Cardiac muscle cell (in vitro differentiated cells and primary cell): ENCODE data around the gene MYMK. TPM values are rescaled to one million over a fixed set of nuclear protein-coding genes. Genes with fewer than 3 reads are reported as not detected.

Experiments
- DNase-seq, 2 donors: peaks; one replicate each; pipeline versions ENCODE4 v3.0.0 to v3.0.0-alpha.2; 2010 to 2017; ENCODE audit warnings: low read depth in 1 of 2, low spot score in 1 of 2
- H3K27ac ChIP-seq: fragments of 200-600 bp; sonication (generic); 2 replicates; pipeline ENCODE4 v1.5.1; 2016
- H3K27me3 ChIP-seq: fragments of 200-600 bp; sonication (generic); 2 replicates; pipeline ENCODE4 v1.6.0; 2016; ENCODE audit warnings: control low read depth
- H3K36me3 ChIP-seq: fragments of 200-600 bp; sonication (generic); 2 replicates; pipeline ENCODE4 v1.5.1; 2016; ENCODE audit warnings: control low read depth
- H3K4me1 ChIP-seq: fragments of 200-600 bp; sonication (generic); 2 replicates; pipeline ENCODE4 v1.8.1; 2017; ENCODE audit warnings: low read depth, mild to moderate bottlenecking, mixed run types
- H3K4me3 ChIP-seq: fragments of 200-600 bp; sonication (generic); 2 replicates; pipeline ENCODE4 v1.5.1; 2016; ENCODE audit warnings: mild to moderate bottlenecking
- H3K9me3 ChIP-seq: fragments of 200-600 bp; sonication (generic); 2 replicates; pipeline ENCODE4 v1.5.1; 2017; ENCODE audit warnings: low read depth, mild to moderate bottlenecking, control low read depth
- CTCF ChIP-seq: IDR thresholded peaks from 2 replicates; pipeline ENCODE4 v1.5.1; 2012; ENCODE audit warnings: low read depth, mild to moderate bottlenecking, low read length
- polyA plus RNA-seq: library from polyadenylated mRNA; unstranded; fragments of >200 nt; fragmentation: Nextera tagmentation; extraction: Ambion mirVana; gene quantifications from 2 replicates; pipeline ENCODE4 v1.2.1, GENCODE V29; 2016
- total RNA-seq: library from RNA; depleted of rRNA; stranded (reverse); fragments of >200 nt; gene quantifications from 2 replicates; pipeline ENCODE4 v1.2.3, GENCODE V29; 2016

Gene MYMK
- total and polyA plus RNA-seq, 2 experiments from 2014 or later, result not detected

- no peaks in the 10 kb centered on the region for H3K27me3 ChIP-seq
- TF ChIP-seq CTCF, result no peak
- DNase-seq, result no peak
- H3K4me3 ChIP-seq, result no peak overlapping the region
- H3K36me3 ChIP-seq, result no peaks in the 10 kb centered on the region
- H3K4me1 ChIP-seq, result peaks cover 8% of the 10 kb centered on the region
- H3K9me3 ChIP-seq, result no peaks in the 10 kb centered on the region
- no peak overlapping the region for H3K27ac ChIP-seq
Measured at GRCh38 chr9:133507246-133507965, 17.4 kb downstream of the MYMK start.

GRCh38 chr9:133506653-133507038, 18.1 kb downstream of the MYMK start:
- peak; percentile 33 for TF ChIP-seq CTCF
- no peak overlapping the region for H3K27ac ChIP-seq
- peaks cover 8% of the 10 kb centered on the region for H3K4me1 ChIP-seq
- no peaks in the 10 kb centered on the region for H3K9me3 ChIP-seq
- peak in 1 of 2 donors; percentile 92 for DNase-seq
- H3K4me3 ChIP-seq, result no peak overlapping the region
- no peaks in the 10 kb centered on the region for H3K36me3 ChIP-seq
- no peaks in the 10 kb centered on the region for H3K27me3 ChIP-seq

GRCh38 chr9:133505901-133506652, 18.7 kb downstream of the MYMK start:
- H3K4me3 ChIP-seq, result no peak overlapping the region
- peaks cover 8% of the 10 kb centered on the region for H3K4me1 ChIP-seq
- no peak for TF ChIP-seq CTCF
- H3K27ac ChIP-seq, result peak overlapping the region; percentile 13
- H3K36me3 ChIP-seq, result no peaks in the 10 kb centered on the region
- no peaks in the 10 kb centered on the region for H3K27me3 ChIP-seq
- peak in 1 of 2 donors; percentile 98 for DNase-seq
- no peaks in the 10 kb centered on the region for H3K9me3 ChIP-seq

- H3K4me1 ChIP-seq, result peaks cover 8% of the 10 kb centered on the region
- no peak overlapping the region for H3K27ac ChIP-seq
- no peaks in the 10 kb centered on the region for H3K27me3 ChIP-seq
- no peak overlapping the region for H3K4me3 ChIP-seq
- no peak for TF ChIP-seq CTCF
- H3K36me3 ChIP-seq, result no peaks in the 10 kb centered on the region
- DNase-seq, result peak in 1 of 2 donors; percentile 42
- H3K9me3 ChIP-seq, result no peaks in the 10 kb centered on the region
Measured at GRCh38 chr9:133505186-133505830, 19.5 kb downstream of the MYMK start.

- no peak for TF ChIP-seq CTCF
- H3K4me3 ChIP-seq, result no peak overlapping the region
- H3K36me3 ChIP-seq, result no peaks in the 10 kb centered on the region
Measured at GRCh38 chr9:133502112-133502511, 22.6 kb downstream of the MYMK start.

More at GRCh38 chr9:133502112-133502511, 22.6 kb downstream of the MYMK start:
- H3K9me3 ChIP-seq, result no peaks in the 10 kb centered on the region
- DNase-seq, result no peak
- no peak overlapping the region for H3K27ac ChIP-seq
- H3K27me3 ChIP-seq, result no peaks in the 10 kb centered on the region
- H3K4me1 ChIP-seq, result peaks cover 3% of the 10 kb centered on the region
